Measurements from ENCODE around the gene TRANK1. TPM values are rescaled to one million over a fixed set of nuclear protein-coding genes. Genes with fewer than 3 reads are reported as not detected.

TRANK1 gene
- polyA plus RNA-seq, 1 donor (not counting 4 experiments of a cell fraction or from before 2014, with no cell fraction given) = 3.2 TPM

DNA sequence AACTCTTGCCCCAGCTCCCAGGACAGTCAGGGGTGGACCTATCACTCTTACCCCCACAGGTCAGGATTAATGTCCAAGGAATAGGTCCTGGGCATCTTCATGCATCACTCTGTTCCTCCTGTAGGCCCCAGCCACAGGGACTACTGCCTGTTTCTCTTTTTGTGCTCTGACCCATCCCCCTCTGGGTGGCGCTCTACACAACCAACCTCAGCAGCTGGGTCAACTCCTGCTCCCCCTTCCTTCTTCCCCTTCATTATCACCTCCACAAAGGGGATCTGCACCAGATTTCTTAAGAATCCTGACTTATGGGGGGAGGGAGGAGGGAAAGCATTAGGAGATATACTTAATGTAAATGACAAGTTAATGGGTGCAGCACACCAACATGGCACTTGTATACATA is 12.2 kb upstream of the TRANK1 start:
- H3K4me1 ChIP-seq (ENCODE audit: control insufficient read depth, extremely low read depth, insufficient read depth, low read length) = peaks cover 12% of the 10 kb centered on the region
- H3K79me2 ChIP-seq (ENCODE audit: control insufficient read depth, insufficient read depth, low read length) = no peaks in the 10 kb centered on the region
- H3K27me3 ChIP-seq (ENCODE audit: control insufficient read depth, extremely low read depth, insufficient read depth, low read length) = no peaks in the 10 kb centered on the region
- H3K36me3 ChIP-seq (ENCODE audit: control insufficient read depth in 2 of 2, extremely low read depth in 1 of 2, insufficient read depth in 2 of 2, low read length in 2 of 2) = no peaks in the 10 kb centered on the region
- no peak overlapping the region for H3K27ac ChIP-seq (ENCODE audit: control insufficient read depth, insufficient read depth, low read length)
- H3K4me3 ChIP-seq (ENCODE audit: control insufficient read depth in 2 of 3, extremely low read depth in 1 of 3, insufficient read depth in 2 of 3, low read depth in 1 of 3, low read length in 3 of 3) = no peak overlapping the region
- H3K9me3 ChIP-seq (ENCODE audit: control insufficient read depth, low read depth, low read length) = no peaks in the 10 kb centered on the region
- H3K9me1 ChIP-seq (ENCODE audit: control insufficient read depth, extremely low read depth, insufficient read depth, low read length) = no peaks in the 10 kb centered on the region
- DNase-seq (ENCODE audit: low read depth, low spot score) = no peak
- dilution Hi-C loops (cut with MboI; ENCODE audit: extremely low pct_ligation_motif_present, low sequenced_read_pairs) = no loop called here
- H4K20me1 ChIP-seq (ENCODE audit: control insufficient read depth, extremely low read depth, insufficient read depth, low read length) = no peaks in the 10 kb centered on the region
- H3K4me2 ChIP-seq (ENCODE audit: control insufficient read depth, extremely low read depth, insufficient read depth, low read depth, low read length) = no peak overlapping the region
- no peak for TF ChIP-seq EZH2 (IDR thresholded peaks at IDR 0.05; ENCODE audit: low read length)
- TF ChIP-seq, protein P1, sequence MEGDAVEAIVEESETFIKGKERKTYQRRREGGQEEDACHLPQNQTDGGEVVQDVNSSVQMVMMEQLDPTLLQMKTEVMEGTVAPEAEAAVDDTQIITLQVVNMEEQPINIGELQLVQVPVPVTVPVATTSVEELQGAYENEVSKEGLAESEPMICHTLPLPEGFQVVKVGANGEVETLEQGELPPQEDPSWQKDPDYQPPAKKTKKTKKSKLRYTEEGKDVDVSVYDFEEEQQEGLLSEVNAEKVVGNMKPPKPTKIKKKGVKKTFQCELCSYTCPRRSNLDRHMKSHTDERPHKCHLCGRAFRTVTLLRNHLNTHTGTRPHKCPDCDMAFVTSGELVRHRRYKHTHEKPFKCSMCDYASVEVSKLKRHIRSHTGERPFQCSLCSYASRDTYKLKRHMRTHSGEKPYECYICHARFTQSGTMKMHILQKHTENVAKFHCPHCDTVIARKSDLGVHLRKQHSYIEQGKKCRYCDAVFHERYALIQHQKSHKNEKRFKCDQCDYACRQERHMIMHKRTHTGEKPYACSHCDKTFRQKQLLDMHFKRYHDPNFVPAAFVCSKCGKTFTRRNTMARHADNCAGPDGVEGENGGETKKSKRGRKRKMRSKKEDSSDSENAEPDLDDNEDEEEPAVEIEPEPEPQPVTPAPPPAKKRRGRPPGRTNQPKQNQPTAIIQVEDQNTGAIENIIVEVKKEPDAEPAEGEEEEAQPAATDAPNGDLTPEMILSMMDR (optimal IDR thresholded peaks at IDR 0.05 in 1 of 3, IDR thresholded peaks at IDR 0.05 in 1 of 3, conservative IDR thresholded peaks at IDR 0.05 in 1 of 3; ENCODE audit: extremely low read depth in 1 of 3, insufficient read depth in 2 of 3, low read length in 3 of 3) = no peak
- H2AFZ ChIP-seq (ENCODE audit: control insufficient read depth, low read length) = no peak overlapping the region
- no peak overlapping the region for H3K9ac ChIP-seq (ENCODE audit: control insufficient read depth, extremely low read depth, insufficient read depth, low read length)
- FAIRE-seq = no peak

DNA sequence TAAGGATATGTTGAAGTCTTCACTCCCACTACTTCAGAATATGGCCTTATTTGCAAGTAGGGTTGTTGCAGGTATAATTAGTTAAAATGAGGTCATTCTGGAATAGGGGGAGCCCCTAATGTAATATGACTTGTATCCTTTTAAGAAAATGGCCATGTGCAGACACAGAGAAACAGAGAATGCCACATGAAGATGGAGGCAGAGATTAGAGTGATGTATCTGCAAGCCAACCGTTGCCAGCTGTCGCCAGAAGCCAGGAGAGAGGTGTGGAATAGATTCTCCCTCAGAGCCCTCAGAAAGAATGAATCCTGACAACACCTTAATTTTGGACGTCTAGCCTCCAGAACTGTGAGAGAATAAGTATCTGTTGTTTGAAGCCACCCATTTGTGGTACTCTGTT is 11.3 kb upstream of the TRANK1 start:
- H3K4me3 ChIP-seq (ENCODE audit: control insufficient read depth in 2 of 3, extremely low read depth in 1 of 3, insufficient read depth in 2 of 3, low read depth in 1 of 3, low read length in 3 of 3) = no peak overlapping the region
- no peak overlapping the region for H3K4me2 ChIP-seq (ENCODE audit: control insufficient read depth, extremely low read depth, insufficient read depth, low read depth, low read length)
- dilution Hi-C loops (cut with MboI; ENCODE audit: extremely low pct_ligation_motif_present, low sequenced_read_pairs) = no loop called here
- no peak overlapping the region for H3K9ac ChIP-seq (ENCODE audit: control insufficient read depth, extremely low read depth, insufficient read depth, low read length)
- TF ChIP-seq, protein P1 (optimal IDR thresholded peaks at IDR 0.05 in 1 of 3, IDR thresholded peaks at IDR 0.05 in 1 of 3, conservative IDR thresholded peaks at IDR 0.05 in 1 of 3; ENCODE audit: extremely low read depth in 1 of 3, insufficient read depth in 2 of 3, low read length in 3 of 3) = no peak
- TF ChIP-seq EZH2 (IDR thresholded peaks at IDR 0.05; ENCODE audit: low read length) = no peak
- no peak for FAIRE-seq
- H3K9me3 ChIP-seq (ENCODE audit: control insufficient read depth, low read depth, low read length) = no peaks in the 10 kb centered on the region
- no peaks in the 10 kb centered on the region for H3K79me2 ChIP-seq (ENCODE audit: control insufficient read depth, insufficient read depth, low read length)
- peaks cover 12% of the 10 kb centered on the region for H3K4me1 ChIP-seq (ENCODE audit: control insufficient read depth, extremely low read depth, insufficient read depth, low read length)
- no peak for DNase-seq (ENCODE audit: low read depth, low spot score)
- no peak overlapping the region for H3K27ac ChIP-seq (ENCODE audit: control insufficient read depth, insufficient read depth, low read length)
- H3K9me1 ChIP-seq (ENCODE audit: control insufficient read depth, extremely low read depth, insufficient read depth, low read length) = no peaks in the 10 kb centered on the region
- no peaks in the 10 kb centered on the region for H3K27me3 ChIP-seq (ENCODE audit: control insufficient read depth, extremely low read depth, insufficient read depth, low read length)
- no peak overlapping the region for H2AFZ ChIP-seq (ENCODE audit: control insufficient read depth, low read length)
- H3K36me3 ChIP-seq (ENCODE audit: control insufficient read depth in 2 of 2, extremely low read depth in 1 of 2, insufficient read depth in 2 of 2, low read length in 2 of 2) = no peaks in the 10 kb centered on the region
- no peaks in the 10 kb centered on the region for H4K20me1 ChIP-seq (ENCODE audit: control insufficient read depth, extremely low read depth, insufficient read depth, low read length)

All from keratinocyte (primary cell).